HepG2 (cell line): ENCODE results near the gene TLE1. TPM values are rescaled to one million over a fixed set of nuclear protein-coding genes. Genes with fewer than 3 reads are reported as not detected.

ENCODE experiments used
- ARID4A ChIP-seq: sonication (generic); formaldehyde crosslinking; IDR thresholded peaks from 2 replicates; pipeline ENCODE4 v1.5.0; 2020; ENCODE audit warnings: mild to moderate bottlenecking, missing genetic modification reagents, borderline replicate concordance
- ATF7 ChIP-seq, 2 experiments: fragments of 450-650 bp in 1 of 2; sonication (generic) in 1 of 2; formaldehyde crosslinking in 1 of 2; IDR thresholded peaks; 2 replicates each; pipeline versions ENCODE4 v1.4.0 to v1.6.1; 2016 to 2020; ENCODE audit warnings: antibody characterized with exemption in 1 of 2, mild to moderate bottlenecking in 1 of 2, missing genetic modification reagents in 1 of 2
- DMAP1 ChIP-seq: IDR thresholded peaks from 2 replicates; pipeline ENCODE4 v1.6.1; 2016
- FOXK2 ChIP-seq: fragments of 450-650 bp; IDR thresholded peaks from 2 replicates; pipeline ENCODE4 v1.6.1; 2016
- HMG20A ChIP-seq: IDR thresholded peaks from 2 replicates; pipeline ENCODE4 v1.6.1; 2016; ENCODE audit warnings: borderline replicate concordance
- HMG20B ChIP-seq: conservative IDR thresholded peaks from 2 replicates; pipeline ENCODE4 v1.6.1; 2016; ENCODE audit warnings: missing genetic modification reagents, missing compliant biosample characterization
- HMGXB4 ChIP-seq, 2 experiments: sonication (generic) in 1 of 2; formaldehyde crosslinking in 1 of 2; IDR thresholded peaks; 2 replicates each; pipeline versions ENCODE4 v1.4.0 to v1.6.1; 2018 to 2020; ENCODE audit warnings: missing genetic modification reagents in 2 of 2, borderline replicate concordance in 1 of 2, low read depth in 1 of 2, mild to moderate bottlenecking in 1 of 2, missing biosample characterization in 1 of 2
- JARID2 ChIP-seq: sonication (generic); formaldehyde crosslinking; IDR thresholded peaks from 2 replicates; pipeline ENCODE4 v1.8.1; 2023; ENCODE audit warnings: missing genetic modification reagents, inconsistent platforms; ENCODE audit not compliant: insufficient replicate concordance
- KLF11 ChIP-seq: IDR thresholded peaks from 2 replicates; pipeline ENCODE4 v1.6.1; 2016; ENCODE audit warnings: missing compliant biosample characterization
- MAFG ChIP-seq: sonication (generic); formaldehyde crosslinking; IDR thresholded peaks from 2 replicates; pipeline ENCODE4 v1.5.1; 2020; ENCODE audit warnings: mild to moderate bottlenecking, missing genetic modification reagents
- MBD4 ChIP-seq: IDR thresholded peaks from 2 replicates; pipeline ENCODE4 v1.6.1; 2012; ENCODE audit warnings: low read length, inconsistent platforms, borderline replicate concordance
- NCOA2 ChIP-seq: sonication (generic); formaldehyde crosslinking; IDR thresholded peaks from 2 replicates; pipeline ENCODE4 v1.8.0; 2022; ENCODE audit warnings: inconsistent platforms
- PAWR ChIP-seq: sonication (generic); formaldehyde crosslinking; IDR thresholded peaks from 2 replicates; pipeline ENCODE4 v1.4.0; 2020; ENCODE audit warnings: missing genetic modification reagents, mild to moderate bottlenecking, borderline replicate concordance
- RAD51 ChIP-seq: fragments of 450-650 bp; IDR thresholded peaks from 2 replicates; pipeline ENCODE4 v1.6.1; 2016; ENCODE audit warnings: borderline replicate concordance
- SALL2 ChIP-seq: sonication (generic); formaldehyde crosslinking; IDR thresholded peaks from 2 replicates; pipeline ENCODE4 v1.8.1; 2023; ENCODE audit warnings: mild to moderate bottlenecking, missing genetic modification reagents, inconsistent platforms
- SOX13 ChIP-seq, 3 experiments: fragments of 450-650 bp in 1 of 3; sonication (generic) in 1 of 3; formaldehyde crosslinking in 1 of 3; IDR thresholded peaks in 2 of 3; conservative IDR thresholded peaks in 1 of 3; 2 replicates each; pipeline versions ENCODE4 v1.5.0 to v1.6.1; 2016 to 2020; ENCODE audit warnings: antibody characterized with exemption in 1 of 3, mild to moderate bottlenecking in 1 of 3, missing compliant biosample characterization in 1 of 3, missing genetic modification reagents in 1 of 3, moderate library complexity in 1 of 3
- THAP11 ChIP-seq: IDR thresholded peaks from 2 replicates; pipeline ENCODE4 v1.6.1; 2016; ENCODE audit warnings: missing biosample characterization, missing genetic modification reagents
- ZNF441 ChIP-seq: sonication (generic); formaldehyde crosslinking; IDR thresholded peaks from 2 replicates; pipeline ENCODE4 v1.7.0; 2021; ENCODE audit warnings: missing genetic modification reagents, borderline replicate concordance
- polyA plus RNA-seq, 8 experiments: library from polyadenylated mRNA; depleted of rRNA in 3 of 8; stranded (reverse) in 7 of 8; unstranded in 1 of 8; fragments of >200 nt; fragmentation: Illumina TruSeq in 4 of 8; extraction: Trizol in 4 of 8; gene quantifications; 2 replicates each; pipeline versions ENCODE4 v1.2.1 to v1.2.3, GENCODE V29; 2011 to 2016; ENCODE audit warnings: low read depth in 4 of 8, missing spikeins in 1 of 8, mixed read lengths in 1 of 8; ENCODE audit not compliant: insufficient read depth in 1 of 8
- total RNA-seq, 5 experiments: library from RNA; depleted of rRNA; stranded (reverse); fragments of >200 nt; fragmentation: Illumina TruSeq; extraction: Trizol; gene quantifications; 2 replicates each; pipeline ENCODE4 v1.2.3, GENCODE V29; 2016; ENCODE audit warnings: low read depth in 1 of 5
- TF ChIP-seq, protein P1 (sequence below): IDR thresholded peaks from 2 replicates; pipeline ENCODE4 v1.4.0; 2020; ENCODE audit warnings: mild to moderate bottlenecking, missing genetic modification reagents

The TLE1 gene
- total and polyA plus RNA-seq, 2 of the 13 experiments (the other 11 are each of a cell fraction or from before 2014, with no cell fraction given) = 35.9 to 109 TPM

GRCh38 chr9:81588148-81588871 is 101.0 kb downstream of the TLE1 start (continued):
- TF ChIP-seq, protein P1, sequence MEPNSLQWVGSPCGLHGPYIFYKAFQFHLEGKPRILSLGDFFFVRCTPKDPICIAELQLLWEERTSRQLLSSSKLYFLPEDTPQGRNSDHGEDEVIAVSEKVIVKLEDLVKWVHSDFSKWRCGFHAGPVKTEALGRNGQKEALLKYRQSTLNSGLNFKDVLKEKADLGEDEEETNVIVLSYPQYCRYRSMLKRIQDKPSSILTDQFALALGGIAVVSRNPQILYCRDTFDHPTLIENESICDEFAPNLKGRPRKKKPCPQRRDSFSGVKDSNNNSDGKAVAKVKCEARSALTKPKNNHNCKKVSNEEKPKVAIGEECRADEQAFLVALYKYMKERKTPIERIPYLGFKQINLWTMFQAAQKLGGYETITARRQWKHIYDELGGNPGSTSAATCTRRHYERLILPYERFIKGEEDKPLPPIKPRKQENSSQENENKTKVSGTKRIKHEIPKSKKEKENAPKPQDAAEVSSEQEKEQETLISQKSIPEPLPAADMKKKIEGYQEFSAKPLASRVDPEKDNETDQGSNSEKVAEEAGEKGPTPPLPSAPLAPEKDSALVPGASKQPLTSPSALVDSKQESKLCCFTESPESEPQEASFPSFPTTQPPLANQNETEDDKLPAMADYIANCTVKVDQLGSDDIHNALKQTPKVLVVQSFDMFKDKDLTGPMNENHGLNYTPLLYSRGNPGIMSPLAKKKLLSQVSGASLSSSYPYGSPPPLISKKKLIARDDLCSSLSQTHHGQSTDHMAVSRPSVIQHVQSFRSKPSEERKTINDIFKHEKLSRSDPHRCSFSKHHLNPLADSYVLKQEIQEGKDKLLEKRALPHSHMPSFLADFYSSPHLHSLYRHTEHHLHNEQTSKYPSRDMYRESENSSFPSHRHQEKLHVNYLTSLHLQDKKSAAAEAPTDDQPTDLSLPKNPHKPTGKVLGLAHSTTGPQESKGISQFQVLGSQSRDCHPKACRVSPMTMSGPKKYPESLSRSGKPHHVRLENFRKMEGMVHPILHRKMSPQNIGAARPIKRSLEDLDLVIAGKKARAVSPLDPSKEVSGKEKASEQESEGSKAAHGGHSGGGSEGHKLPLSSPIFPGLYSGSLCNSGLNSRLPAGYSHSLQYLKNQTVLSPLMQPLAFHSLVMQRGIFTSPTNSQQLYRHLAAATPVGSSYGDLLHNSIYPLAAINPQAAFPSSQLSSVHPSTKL (CRISPR knock-in tag) = peak; percentile 99
- TF ChIP-seq PAWR (CRISPR knock-in tag) (no peak), SOX13 (IDR thresholded peaks at IDR 0.05) (peak; percentile 97), SOX13 (CRISPR knock-in tag; conservative IDR thresholded peaks at IDR 0.05 in 1 of 2, IDR thresholded peaks at IDR 0.05 in 1 of 2) (peak in 1 of 2 experiments; percentile 99; a peak in 2 of 4 replicates), RAD51 (no peak), DMAP1 (CRISPR knock-in tag) (peak; percentile 88), MAFG (CRISPR knock-in tag) (no peak), ARID4A (peak; percentile 65; the same call in 1 of the 2 replicates), ZNF441 (peak; percentile 55; the same call in 1 of the 2 replicates), NCOA2 (peak; percentile 97), MBD4 (peak; percentile 96), JARID2 (CRISPR knock-in tag) (no peak), ATF7 (IDR thresholded peaks at IDR 0.05) (peak; percentile 96), ATF7 (CRISPR knock-in tag; IDR thresholded peaks at IDR 0.05) (peak; percentile 100), HMG20A (CRISPR knock-in tag) (peak; percentile 99), FOXK2 (peak; percentile 81; the same call in 1 of the 2 replicates), SALL2 (no peak), KLF11 (0 out of 2 replicates have a peak, but pooled peaks have one; percentile 53), THAP11 (peak; percentile 71), HMGXB4 (CRISPR knock-in tag; IDR thresholded peaks at IDR 0.05; ENCODE audit: borderline replicate concordance in 1 of 2, low read depth in 1 of 2) (peak in 1 of 2 experiments; percentile 25; a peak in 1 of 4 replicates), HMG20B (CRISPR knock-in tag) (peak; percentile 94)
